ENCODE results near the gene JMJD7. TPM values are rescaled to one million over a fixed set of nuclear protein-coding genes. Genes with fewer than 3 reads are reported as not detected.

JMJD7 gene
- total and polyA plus RNA-seq, 2 donors (not counting 1 experiment from before 2014, with no cell fraction given): 33.4 to 43.9 TPM

DNA sequence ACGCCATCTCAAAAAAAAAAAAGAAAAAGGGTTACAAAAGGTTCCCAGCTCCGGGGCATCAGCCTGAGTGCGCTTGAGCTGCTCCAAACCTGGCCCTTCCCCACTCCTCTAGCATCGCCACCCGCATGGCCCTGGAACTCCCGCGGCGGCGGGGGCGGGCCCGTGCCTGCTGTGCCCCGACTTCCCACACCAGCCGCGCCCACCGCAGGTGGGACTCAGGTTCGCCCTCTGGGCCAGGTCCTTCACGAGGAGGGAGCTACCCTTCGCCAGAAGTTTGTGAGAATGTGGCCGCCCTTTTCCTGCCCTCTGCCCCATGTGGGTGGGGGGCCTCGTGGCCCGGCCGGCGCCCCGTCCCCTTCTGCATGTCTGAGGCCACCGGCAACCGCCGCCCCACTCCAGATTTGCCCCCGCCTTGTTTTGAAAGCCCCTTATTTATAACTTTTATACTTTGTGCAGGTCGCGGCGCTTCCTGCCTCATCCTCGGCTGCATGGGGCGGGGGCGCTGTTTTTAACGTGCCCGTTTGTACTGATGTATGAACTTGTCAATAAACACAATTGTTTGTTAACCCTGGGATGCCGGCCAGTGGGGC, 507 bp upstream of the JMJD7 start:
- peak overlapping the region; percentile 38 to 95 (median 87) for H3K4me3 ChIP-seq (ENCODE audit: control extremely low read depth in 1 of 5, extremely low read depth in 1 of 5, insufficient read depth in 1 of 5, low read depth in 2 of 5, low read length in 4 of 5)
- H3K79me2 ChIP-seq (ENCODE audit: control insufficient read depth, insufficient read depth, low read length): peaks cover 25% of the 10 kb centered on the region
- H3K4me2 ChIP-seq (replicated peaks; ENCODE audit: low read depth, low read length, poor library complexity, severe bottlenecking): peak overlapping the region; percentile 100
- TF ChIP-seq EZH2 (IDR thresholded peaks at IDR 0.05; ENCODE audit: borderline replicate concordance, insufficient read depth, low read depth, low read length, poor library complexity, severe bottlenecking) (no peak), CTCF (IDR thresholded peaks at IDR 0.05) (no peak)
- peak overlapping the region; percentile 94 for H2AFZ ChIP-seq (ENCODE audit: insufficient read depth, low read depth, low read length, poor library complexity, severe bottlenecking)
- 5% methylated on average over 30 of the region's 37 CpGs for WGBS (ENCODE audit: insufficient coverage)
- ChIA-PET POLR2A (interaction anchor here (1.1 to 1.2 kb wide), 2 partner anchors 53 to 68 kb away, joined by 4 to 5 read pairs; partner anchors contain the start of gene MAPKBP1), CTCF (interaction anchor here (1.2 to 3.3 kb wide), 5 partner anchors 16 to 77 kb away, joined by 3 to 23 read pairs (median 5); partner anchors contain the start of gene MAPKBP1)
- H3K4me1 Mint-ChIP-seq: peaks cover 19% of the 10 kb centered on the region
- peak overlapping the region; percentile 68 for H3K9ac ChIP-seq (ENCODE audit: low read length)
- peak overlapping the region; percentile 86 for H3K4me3 Mint-ChIP-seq
- H3K4me1 ChIP-seq (ENCODE audit: control insufficient read depth in 2 of 2, insufficient read depth in 2 of 2, low read length in 2 of 2): peaks cover 9 to 21% of the 10 kb centered on the region in 2 donors
- no peaks in the 10 kb centered on the region for H3K9me3 ChIP-seq (ENCODE audit: control extremely low read depth in 1 of 3, control insufficient read depth in 2 of 3, insufficient read depth in 1 of 3, low read length in 2 of 3)
- intact Hi-C loops (cut with micrococcal nuclease): loop anchor here (5.0 kb wide), 2 partner anchors 285 to 445 kb away; partner anchors contain the start of genes GANC, RPAP1 and TMEM87A
- H3K36me3 ChIP-seq (replicated peaks in 1 of 2; ENCODE audit: control extremely low read depth in 1 of 2, control insufficient read depth in 1 of 2, extremely low read depth in 1 of 2, insufficient read depth in 2 of 2, low read length in 1 of 2): peaks cover 0 to 15% of the 10 kb centered on the region in 2 experiments
- peaks cover 20% of the 10 kb centered on the region for H4K20me1 ChIP-seq (ENCODE audit: control insufficient read depth, insufficient read depth, low read length, poor library complexity, severe bottlenecking)
- peak overlapping the region; percentile 63 for H3K27ac Mint-ChIP-seq
- H3K27me3 Mint-ChIP-seq: no peaks in the 10 kb centered on the region
- H3K27me3 ChIP-seq (replicated peaks in 1 of 4; ENCODE audit: control extremely low read depth in 1 of 4, control insufficient read depth in 3 of 4, insufficient read depth in 4 of 4, low read length in 3 of 4): no peaks in the 10 kb centered on the region
- peak overlapping the region in 1 of 2 donors; percentile 30 for H3K27ac ChIP-seq (ENCODE audit: low read length in 2 of 2)
- ATAC-seq (ENCODE audit: low read depth): no peak
- no peaks in the 10 kb centered on the region for H3K9me3 Mint-ChIP-seq (ENCODE audit: insufficient read depth)
- no peak for DNase-seq

DNA sequence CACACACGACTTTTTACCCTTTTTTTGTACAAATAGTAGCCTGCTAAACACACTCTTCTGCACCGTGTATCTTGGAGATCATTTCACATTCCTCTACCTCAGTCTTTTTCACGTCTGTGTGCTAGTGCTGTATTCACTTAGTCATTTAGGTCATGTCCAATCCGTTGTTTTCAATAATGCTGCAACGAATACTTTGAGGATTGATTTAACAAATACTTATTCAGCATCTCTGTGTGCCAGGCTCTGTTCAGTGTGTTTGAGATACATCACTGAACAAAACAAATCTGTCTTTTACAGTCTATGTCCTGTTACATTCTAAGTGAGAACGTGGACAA, 882 bp downstream of the JMJD7 start:
- Histone ChIP-seq H3K27me3 (replicated peaks in 1 of 4; ENCODE audit: control extremely low read depth in 1 of 4, control insufficient read depth in 3 of 4, insufficient read depth in 4 of 4, low read length in 3 of 4) (no peaks in the 10 kb centered on the region), H4K20me1 (ENCODE audit: control insufficient read depth, insufficient read depth, low read length, poor library complexity, severe bottlenecking) (peaks cover 32% of the 10 kb centered on the region), H3K9me3 (ENCODE audit: control extremely low read depth in 1 of 3, control insufficient read depth in 2 of 3, insufficient read depth in 1 of 3, low read length in 2 of 3) (no peaks in the 10 kb centered on the region), H3K27ac (ENCODE audit: low read length in 2 of 2) (no peak overlapping the region), H2AFZ (ENCODE audit: insufficient read depth, low read depth, low read length, poor library complexity, severe bottlenecking) (peak overlapping the region; percentile 94), H3K9ac (ENCODE audit: low read length) (peak overlapping the region; percentile 68), H3K79me2 (ENCODE audit: control insufficient read depth, insufficient read depth, low read length) (peaks cover 35% of the 10 kb centered on the region), H3K4me2 (replicated peaks; ENCODE audit: low read depth, low read length, poor library complexity, severe bottlenecking) (peak overlapping the region; percentile 100), H3K4me1 (ENCODE audit: control insufficient read depth in 2 of 2, insufficient read depth in 2 of 2, low read length in 2 of 2) (peaks cover 16 to 28% of the 10 kb centered on the region in 2 donors), H3K36me3 (replicated peaks in 1 of 2; ENCODE audit: control extremely low read depth in 1 of 2, control insufficient read depth in 1 of 2, extremely low read depth in 1 of 2, insufficient read depth in 2 of 2, low read length in 1 of 2) (peaks cover 0 to 10% of the 10 kb centered on the region in 2 experiments), H3K4me3 (ENCODE audit: control extremely low read depth in 1 of 5, extremely low read depth in 1 of 5, insufficient read depth in 1 of 5, low read depth in 2 of 5, low read length in 4 of 5) (peak overlapping the region; percentile 54 to 95 (median 87))
- H3K27me3 Mint-ChIP-seq: no peaks in the 10 kb centered on the region
- WGBS (ENCODE audit: insufficient coverage): 40% methylated on average over 1 of the region's 6 CpGs
- ChIA-PET CTCF (interaction anchor here (1.0 to 3.3 kb wide), 2 partner anchors 55 to 76 kb away, joined by 4 to 21 read pairs; partner anchors contain the start of gene MAPKBP1), POLR2A (no interaction called here)
- no peak for DNase-seq
- H3K9me3 Mint-ChIP-seq (ENCODE audit: insufficient read depth): no peaks in the 10 kb centered on the region
- TF ChIP-seq CTCF (IDR thresholded peaks at IDR 0.05): no peak
- no peak for TF ChIP-seq EZH2 (IDR thresholded peaks at IDR 0.05; ENCODE audit: borderline replicate concordance, insufficient read depth, low read depth, low read length, poor library complexity, severe bottlenecking)
- H3K4me1 Mint-ChIP-seq: peaks cover 27% of the 10 kb centered on the region
- H3K4me3 Mint-ChIP-seq: peak overlapping the region; percentile 86
- H3K27ac Mint-ChIP-seq: no peak overlapping the region
- intact Hi-C loops (cut with micrococcal nuclease): loop anchor here (1.0 to 5.0 kb wide), 8 partner anchors 54 to 444 kb away; partner anchors contain the start of genes EHD4, GANC, MAPKBP1 and MGA
- no peak for ATAC-seq (ENCODE audit: low read depth)

All from B cell (primary cell).